Astrocyte of the cerebellum (primary cell): ENCODE data around the gene TMSB4Y.

ENCODE experiments used
- DNase-seq: peaks from one replicate; pipeline ENCODE4 v3.0.0-alpha.2; 2011; ENCODE audit warnings: low read depth
- H3K4me3 ChIP-seq: 2 replicates; pipeline ENCODE4 v1.5.1; 2011; ENCODE audit warnings: mild to moderate bottlenecking, low read depth, low read length, moderate library complexity
- in situ Hi-C: cut with HindIII; loops from 2 replicates; pipeline ENCODE4 v1.10.0; 2017; ENCODE audit warnings: low sequenced_read_pairs
- TF ChIP-seq, protein P1 (sequence below): IDR thresholded peaks from 2 replicates; pipeline ENCODE4 v1.5.1; 2012; ENCODE audit warnings: low read length, low read depth, moderate library complexity, mild to moderate bottlenecking; ENCODE audit errors: missing control alignments

Gene TMSB4Y

DNA sequence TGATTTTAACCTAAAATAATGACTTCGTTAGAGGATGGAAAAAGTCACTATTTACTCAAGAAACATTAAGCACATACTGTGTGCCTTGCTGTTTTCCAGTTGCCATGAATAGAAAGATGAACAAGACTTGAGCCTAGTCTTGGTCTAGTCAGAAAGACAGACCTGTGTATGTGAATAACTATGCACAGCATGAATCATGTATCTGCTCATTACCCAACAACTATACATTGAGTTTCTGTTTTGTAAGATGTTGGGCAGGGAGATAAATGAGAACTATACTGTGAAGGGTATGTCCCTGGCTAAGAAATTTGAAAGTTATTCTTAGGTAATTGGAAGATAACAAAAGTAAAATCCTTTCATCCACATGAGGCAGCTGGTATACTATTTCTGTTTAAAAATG lies 4.3 kb downstream of the TMSB4Y start:
- no peak overlapping the region for H3K4me3 ChIP-seq
- in situ Hi-C loops: no loop called here
- no peak for DNase-seq
- TF ChIP-seq, protein P1, sequence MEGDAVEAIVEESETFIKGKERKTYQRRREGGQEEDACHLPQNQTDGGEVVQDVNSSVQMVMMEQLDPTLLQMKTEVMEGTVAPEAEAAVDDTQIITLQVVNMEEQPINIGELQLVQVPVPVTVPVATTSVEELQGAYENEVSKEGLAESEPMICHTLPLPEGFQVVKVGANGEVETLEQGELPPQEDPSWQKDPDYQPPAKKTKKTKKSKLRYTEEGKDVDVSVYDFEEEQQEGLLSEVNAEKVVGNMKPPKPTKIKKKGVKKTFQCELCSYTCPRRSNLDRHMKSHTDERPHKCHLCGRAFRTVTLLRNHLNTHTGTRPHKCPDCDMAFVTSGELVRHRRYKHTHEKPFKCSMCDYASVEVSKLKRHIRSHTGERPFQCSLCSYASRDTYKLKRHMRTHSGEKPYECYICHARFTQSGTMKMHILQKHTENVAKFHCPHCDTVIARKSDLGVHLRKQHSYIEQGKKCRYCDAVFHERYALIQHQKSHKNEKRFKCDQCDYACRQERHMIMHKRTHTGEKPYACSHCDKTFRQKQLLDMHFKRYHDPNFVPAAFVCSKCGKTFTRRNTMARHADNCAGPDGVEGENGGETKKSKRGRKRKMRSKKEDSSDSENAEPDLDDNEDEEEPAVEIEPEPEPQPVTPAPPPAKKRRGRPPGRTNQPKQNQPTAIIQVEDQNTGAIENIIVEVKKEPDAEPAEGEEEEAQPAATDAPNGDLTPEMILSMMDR: no peak

DNA sequence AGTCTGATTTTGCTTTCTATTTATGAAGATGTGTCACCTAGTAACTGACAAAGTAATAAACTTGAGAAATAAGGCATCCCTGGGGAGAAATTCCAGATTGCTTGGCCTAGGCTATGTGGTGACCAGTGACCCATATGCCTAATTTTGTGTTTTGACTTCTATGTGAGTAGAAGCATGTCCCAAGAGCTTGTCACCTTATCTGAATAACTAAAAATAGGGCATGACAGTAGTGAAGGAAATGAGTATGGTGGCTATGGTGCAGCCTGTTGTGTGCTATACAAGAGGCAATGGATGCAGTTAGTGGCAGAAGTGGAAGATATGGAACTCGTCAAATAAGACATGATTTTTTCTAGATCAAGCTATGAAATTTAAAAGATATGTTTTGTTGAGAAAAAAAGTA lies 15.3 kb downstream of the TMSB4Y start:
- DNase-seq: no peak
- TF ChIP-seq, protein P1: no peak
- in situ Hi-C loops: no loop called here

DNA sequence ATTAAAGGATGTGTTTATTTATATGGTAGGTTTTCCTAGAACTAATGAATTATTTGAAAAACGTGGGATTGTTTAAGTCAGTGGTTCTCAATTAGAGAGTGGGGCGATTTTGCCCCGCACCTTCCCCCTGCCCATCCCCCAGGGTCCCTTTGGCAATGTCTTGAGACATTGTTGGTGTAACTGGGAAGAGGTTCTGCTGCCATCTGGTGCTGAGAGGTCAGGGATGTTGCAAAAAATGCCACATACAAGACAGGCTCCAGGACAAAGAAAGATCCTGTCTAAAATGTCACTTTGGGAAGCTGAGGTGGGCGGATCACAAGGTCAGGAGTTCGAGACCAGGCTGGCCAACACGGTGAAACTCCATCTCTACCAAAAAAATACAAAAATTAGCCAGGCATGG lies 25.8 kb downstream of the TMSB4Y start:
- no peak for DNase-seq
- H3K4me3 ChIP-seq: no peak overlapping the region
- in situ Hi-C loops: no loop called here
- TF ChIP-seq, protein P1: no peak

More for the DNA sequence above, 15.3 kb downstream of the TMSB4Y start:
- H3K4me3 ChIP-seq: no peak overlapping the region

DNA sequence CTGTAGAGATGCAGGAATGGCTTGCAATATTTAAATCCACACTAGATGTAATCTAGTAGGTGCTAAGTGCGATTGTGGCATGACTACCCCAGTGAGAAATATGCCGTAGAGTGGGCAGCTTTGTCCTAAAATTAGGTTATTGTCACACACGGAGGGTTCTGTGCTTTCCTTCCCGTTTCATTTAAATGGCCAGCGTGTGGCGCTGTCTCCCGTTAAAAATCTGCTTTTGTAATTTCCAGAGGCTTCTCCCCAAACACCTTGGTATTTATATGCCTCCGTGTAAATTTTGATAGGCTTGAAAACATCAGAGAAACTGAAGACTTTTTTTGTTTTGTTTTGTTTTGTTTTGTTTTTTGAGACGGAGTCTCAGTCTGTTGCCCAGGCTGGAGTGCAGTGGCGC lies 34.9 kb downstream of the TMSB4Y start:
- DNase-seq: no peak
- H3K4me3 ChIP-seq: no peak overlapping the region
- TF ChIP-seq, protein P1: no peak
- in situ Hi-C loops: no loop called here

DNA sequence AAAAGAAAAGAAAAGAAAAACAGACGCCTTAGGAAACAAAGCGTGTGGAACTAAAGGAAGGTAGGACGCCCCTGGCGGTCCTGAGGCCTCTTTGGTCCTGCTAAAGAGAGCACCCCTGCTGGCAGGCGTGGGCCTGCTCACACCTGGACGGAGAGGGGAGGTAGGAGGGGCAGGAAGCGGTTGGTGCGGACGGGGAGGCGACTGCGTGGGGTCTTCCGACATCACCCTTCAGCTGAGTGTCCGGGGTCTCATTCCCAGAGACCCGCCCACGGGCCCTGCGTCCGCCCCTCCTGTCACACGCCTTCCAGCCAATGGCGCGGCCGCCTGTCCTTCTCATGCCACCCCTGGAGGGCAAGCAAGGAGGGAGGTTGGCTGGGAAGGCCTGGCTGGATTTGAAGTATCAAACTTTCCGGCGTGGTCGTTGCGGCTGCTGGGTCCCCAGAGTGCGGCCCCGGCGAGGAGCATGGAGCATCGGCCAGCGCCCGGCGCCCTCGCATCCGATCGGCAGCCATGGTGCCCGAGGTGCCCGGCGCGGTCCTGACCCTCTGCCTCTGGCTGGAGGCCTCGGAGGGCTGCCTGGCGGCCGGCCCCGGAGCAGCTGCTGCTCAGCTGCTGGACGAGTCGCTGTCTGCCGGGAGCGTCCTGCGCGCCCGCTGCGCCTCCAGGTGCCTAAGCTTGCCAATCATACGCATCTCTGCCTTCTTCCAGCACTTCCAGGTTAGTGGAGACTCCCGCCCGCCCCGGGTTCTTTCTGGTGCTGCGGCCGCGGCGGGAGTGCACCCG lies 47.8 kb downstream of the TMSB4Y start:
- TF ChIP-seq, protein P1: no peak
- in situ Hi-C loops: no loop called here
- H3K4me3 ChIP-seq: no peak overlapping the region
- no peak for DNase-seq

DNA sequence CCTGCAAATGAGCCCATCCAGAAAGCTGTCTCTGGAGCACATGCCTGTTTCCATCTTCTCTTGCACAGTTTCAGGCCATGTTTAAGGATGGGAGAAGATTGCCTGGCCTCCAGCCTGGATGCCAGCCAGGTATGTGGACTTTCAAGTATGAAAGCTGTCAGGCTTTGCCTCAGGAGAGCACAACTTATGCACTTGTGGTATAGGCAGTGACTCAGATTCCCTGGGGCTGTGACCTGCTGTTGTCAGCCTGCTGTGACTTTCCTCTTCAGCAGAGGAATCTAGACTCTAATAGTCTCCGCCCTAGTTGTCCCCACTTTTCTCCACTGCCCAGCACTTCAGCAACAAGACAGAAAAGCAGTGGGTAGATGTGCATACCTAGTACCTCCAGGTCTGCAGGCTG lies 51.0 kb downstream of the TMSB4Y start:
- TF ChIP-seq, protein P1: no peak
- in situ Hi-C loops: no loop called here
- H3K4me3 ChIP-seq: no peak overlapping the region
- DNase-seq: no peak
